Measurements from ENCODE around the gene CCDC74B.

DNA sequence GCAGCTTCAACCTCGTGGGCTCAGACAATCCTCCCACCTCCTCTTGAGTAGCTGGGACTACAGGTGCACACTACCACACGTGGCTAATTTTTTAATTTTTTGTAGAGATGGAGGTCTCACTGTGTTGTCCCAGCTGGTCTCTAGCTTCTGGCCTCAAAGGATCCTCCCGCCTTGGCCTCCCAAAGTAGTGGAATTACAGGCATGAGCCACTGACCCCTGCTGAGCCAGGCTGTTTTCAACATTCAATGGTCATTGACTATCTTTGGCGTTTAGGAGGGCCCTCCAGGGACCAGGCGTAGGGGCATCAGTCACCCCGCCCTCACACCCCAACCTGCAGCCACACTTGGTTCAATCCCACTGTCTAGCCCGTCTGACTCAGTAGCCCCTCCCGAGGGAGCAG lies 42.4 kb upstream of the CCDC74B start:
- no peak for TF ChIP-seq YY1 (IDR thresholded peaks at IDR 0.05; ENCODE audit: insufficient read depth, insufficient read length)
- no peak for TF ChIP-seq SUZ12 (IDR thresholded peaks at IDR 0.05; ENCODE audit: extremely low read depth, insufficient read depth, insufficient read length)

All from NT2/D1 (cell line).